RCC 7860 (cell line): ENCODE measurements around the gene ARHGAP32.

Experiments used
- DNase-seq: peaks from one replicate; pipeline ENCODE4 v3.0.0-alpha.2; 2015; ENCODE audit warnings: low spot score
- FAIRE-seq: peaks from 2 replicates; lab custom pipeline; 2012; peaks lifted over from hg19 to GRCh38; lab: Jason Lieb, UNC

Gene ARHGAP32

GRCh38 chr11:128917144-128917724 is 274.9 kb downstream of the ARHGAP32 start:
- DNase-seq (no peak), FAIRE-seq (no peak)

DNA sequence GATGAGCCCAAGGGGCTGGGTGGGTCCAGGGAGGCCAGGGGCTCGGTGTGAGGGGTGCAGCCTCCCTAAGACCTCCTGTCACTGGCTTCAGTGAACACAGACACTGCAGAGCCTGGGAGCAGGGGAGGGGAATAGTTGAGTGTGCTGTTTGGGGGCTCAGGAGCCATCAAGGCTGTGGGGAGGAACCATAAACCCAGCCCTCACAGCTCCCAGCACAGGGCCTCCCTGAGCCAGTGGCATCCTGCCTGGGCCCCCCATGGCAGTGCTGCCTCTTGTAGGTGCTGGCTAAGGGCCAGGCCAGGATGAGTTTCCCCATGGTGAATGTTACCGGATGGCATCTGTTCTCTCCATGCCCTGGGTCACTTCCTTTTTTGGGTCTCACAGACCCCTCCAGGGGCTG is 275.4 kb downstream of the ARHGAP32 start:
- no peak for DNase-seq
- no peak for FAIRE-seq

GRCh38 chr11:128916037-128916572 is 276.0 kb downstream of the ARHGAP32 start:
- no peak for FAIRE-seq

DNA sequence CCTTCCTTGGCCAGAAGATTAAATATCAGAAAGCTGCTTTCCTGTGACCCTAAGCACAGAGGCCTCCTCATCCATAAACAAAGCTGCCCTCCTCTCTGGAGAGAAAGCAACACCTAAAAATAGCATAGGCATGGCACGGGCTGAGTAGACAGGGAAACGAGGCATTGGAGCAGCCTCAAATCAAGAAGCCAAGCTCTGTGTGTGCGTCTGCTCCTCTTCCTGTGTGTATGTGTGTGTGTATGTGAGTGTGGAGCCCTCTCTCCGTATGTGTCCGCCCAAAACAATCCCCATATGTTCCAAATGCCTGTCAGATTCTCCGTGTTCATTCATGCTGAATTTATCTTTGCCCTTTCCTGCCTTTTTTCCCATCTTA is 277.0 kb downstream of the ARHGAP32 start:
- no peak for FAIRE-seq

More at GRCh38 chr11:128916037-128916572, 276.0 kb downstream of the ARHGAP32 start:
- DNase-seq: no peak

More for the DNA sequence above, 277.0 kb downstream of the ARHGAP32 start:
- DNase-seq: no peak
